ENCODE results near the gene IPO8.

- TF ChIP-seq, protein P1, sequence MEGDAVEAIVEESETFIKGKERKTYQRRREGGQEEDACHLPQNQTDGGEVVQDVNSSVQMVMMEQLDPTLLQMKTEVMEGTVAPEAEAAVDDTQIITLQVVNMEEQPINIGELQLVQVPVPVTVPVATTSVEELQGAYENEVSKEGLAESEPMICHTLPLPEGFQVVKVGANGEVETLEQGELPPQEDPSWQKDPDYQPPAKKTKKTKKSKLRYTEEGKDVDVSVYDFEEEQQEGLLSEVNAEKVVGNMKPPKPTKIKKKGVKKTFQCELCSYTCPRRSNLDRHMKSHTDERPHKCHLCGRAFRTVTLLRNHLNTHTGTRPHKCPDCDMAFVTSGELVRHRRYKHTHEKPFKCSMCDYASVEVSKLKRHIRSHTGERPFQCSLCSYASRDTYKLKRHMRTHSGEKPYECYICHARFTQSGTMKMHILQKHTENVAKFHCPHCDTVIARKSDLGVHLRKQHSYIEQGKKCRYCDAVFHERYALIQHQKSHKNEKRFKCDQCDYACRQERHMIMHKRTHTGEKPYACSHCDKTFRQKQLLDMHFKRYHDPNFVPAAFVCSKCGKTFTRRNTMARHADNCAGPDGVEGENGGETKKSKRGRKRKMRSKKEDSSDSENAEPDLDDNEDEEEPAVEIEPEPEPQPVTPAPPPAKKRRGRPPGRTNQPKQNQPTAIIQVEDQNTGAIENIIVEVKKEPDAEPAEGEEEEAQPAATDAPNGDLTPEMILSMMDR (IDR thresholded peaks at IDR 0.05), result no peak
- no peak for TF ChIP-seq POLR2A (IDR thresholded peaks at IDR 0.05)
These were observed 16.4 kb downstream of the IPO8 start for GRCh38 chr12:30679241-30679640.
